GM21526 (cell line): Measurements from ENCODE around the gene EXOC7.
"Not testable (repeated sequence)": the region's sequence is repeated elsewhere in the genome, so short reads cannot be mapped to it uniquely, and the experiment has no call there.

Source experiments
- ATAC-seq: cut with Tn5 transposase; IDR thresholded peaks from one replicate; pipeline ENCODE4 v1.9.1; 2021; ENCODE audit warnings: moderate library complexity; ENCODE audit not compliant: unreplicated experiment, low FRiP score

The EXOC7 gene

GRCh38 chr17:76049239-76049638 lies 54.3 kb downstream of the EXOC7 start:
- ATAC-seq: no peak

GRCh38 chr17:76048711-76049110 lies 54.9 kb downstream of the EXOC7 start:
- ATAC-seq: no peak

GRCh38 chr17:76048025-76048605 lies 55.5 kb downstream of the EXOC7 start:
- no peak for ATAC-seq

- no peak for ATAC-seq
Observed at GRCh38 chr17:76046064-76046463, 57.5 kb downstream of the EXOC7 start.

- not testable (repeated sequence) for ATAC-seq
Observed at GRCh38 chr17:76044475-76045007, 59.0 kb downstream of the EXOC7 start.

GRCh38 chr17:76042868-76043267 lies 60.7 kb downstream of the EXOC7 start:
- not testable (repeated sequence) for ATAC-seq

- no peak for ATAC-seq
Observed at GRCh38 chr17:76040376-76040775, 63.2 kb downstream of the EXOC7 start.

GRCh38 chr17:76039121-76039520 lies 64.5 kb downstream of the EXOC7 start:
- ATAC-seq: no peak

- ATAC-seq: no peak
Observed at GRCh38 chr17:76038050-76038449, 65.5 kb downstream of the EXOC7 start.

GRCh38 chr17:76036497-76037261 lies 66.9 kb downstream of the EXOC7 start:
- ATAC-seq: no peak

GRCh38 chr17:76034428-76035350 lies 68.9 kb downstream of the EXOC7 start:
- ATAC-seq: no peak

GRCh38 chr17:76033139-76033538 lies 70.4 kb downstream of the EXOC7 start:
- no peak for ATAC-seq

GRCh38 chr17:76032780-76033108 lies 70.8 kb downstream of the EXOC7 start:
- no peak for ATAC-seq

- ATAC-seq: no peak
Observed at GRCh38 chr17:76032073-76032779, 71.4 kb downstream of the EXOC7 start.
